Measurements from ENCODE around the gene CPSF6. TPM values are rescaled to one million over a fixed set of nuclear protein-coding genes. Genes with fewer than 3 reads are reported as not detected.
"Not testable (repeated sequence)": the region's sequence is repeated elsewhere in the genome, so short reads cannot be mapped to it uniquely, and the experiment has no call there.

The CPSF6 gene, protein sequence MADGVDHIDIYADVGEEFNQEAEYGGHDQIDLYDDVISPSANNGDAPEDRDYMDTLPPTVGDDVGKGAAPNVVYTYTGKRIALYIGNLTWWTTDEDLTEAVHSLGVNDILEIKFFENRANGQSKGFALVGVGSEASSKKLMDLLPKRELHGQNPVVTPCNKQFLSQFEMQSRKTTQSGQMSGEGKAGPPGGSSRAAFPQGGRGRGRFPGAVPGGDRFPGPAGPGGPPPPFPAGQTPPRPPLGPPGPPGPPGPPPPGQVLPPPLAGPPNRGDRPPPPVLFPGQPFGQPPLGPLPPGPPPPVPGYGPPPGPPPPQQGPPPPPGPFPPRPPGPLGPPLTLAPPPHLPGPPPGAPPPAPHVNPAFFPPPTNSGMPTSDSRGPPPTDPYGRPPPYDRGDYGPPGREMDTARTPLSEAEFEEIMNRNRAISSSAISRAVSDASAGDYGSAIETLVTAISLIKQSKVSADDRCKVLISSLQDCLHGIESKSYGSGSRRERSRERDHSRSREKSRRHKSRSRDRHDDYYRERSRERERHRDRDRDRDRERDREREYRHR
- total RNA-seq = 20.9 and 27.2 TPM in 2 replicates

DNA sequence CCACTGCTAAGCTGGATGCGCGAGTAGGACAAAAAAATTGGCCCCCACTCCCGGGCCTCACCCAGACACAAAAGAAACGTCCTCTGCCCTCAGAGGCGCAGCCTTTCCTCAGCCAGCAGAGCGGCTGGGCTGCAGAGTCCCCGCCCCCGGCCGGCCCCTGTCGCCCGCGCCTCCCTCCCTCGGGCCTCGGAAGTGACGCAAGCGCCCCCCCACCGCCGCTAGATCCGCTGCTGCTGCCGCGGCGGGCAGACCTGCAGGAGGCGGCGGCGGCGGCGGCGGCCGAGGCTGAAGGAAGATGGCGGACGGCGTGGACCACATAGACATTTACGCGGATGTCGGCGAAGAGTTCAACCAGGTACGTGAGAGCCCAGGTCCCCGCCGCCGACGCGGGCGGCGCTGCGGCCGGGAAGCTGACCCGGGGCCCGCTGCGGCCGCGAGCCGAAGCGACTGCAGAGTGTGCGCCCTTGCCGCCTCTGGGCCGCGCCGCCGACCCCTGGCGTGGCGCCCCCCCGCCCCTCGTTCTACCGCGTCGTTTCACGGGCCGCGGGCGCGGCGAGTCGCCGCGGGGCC is at the start of gene CPSF6:
CPSF6 (plus strand) TSS at position 218 of the 570 bp plus-strand sequence; CDS start at position 296, 78 bp downstream.
- peak; percentile 95 for DNase-seq (ENCODE audit: low read depth)
- TF ChIP-seq, protein P1, sequence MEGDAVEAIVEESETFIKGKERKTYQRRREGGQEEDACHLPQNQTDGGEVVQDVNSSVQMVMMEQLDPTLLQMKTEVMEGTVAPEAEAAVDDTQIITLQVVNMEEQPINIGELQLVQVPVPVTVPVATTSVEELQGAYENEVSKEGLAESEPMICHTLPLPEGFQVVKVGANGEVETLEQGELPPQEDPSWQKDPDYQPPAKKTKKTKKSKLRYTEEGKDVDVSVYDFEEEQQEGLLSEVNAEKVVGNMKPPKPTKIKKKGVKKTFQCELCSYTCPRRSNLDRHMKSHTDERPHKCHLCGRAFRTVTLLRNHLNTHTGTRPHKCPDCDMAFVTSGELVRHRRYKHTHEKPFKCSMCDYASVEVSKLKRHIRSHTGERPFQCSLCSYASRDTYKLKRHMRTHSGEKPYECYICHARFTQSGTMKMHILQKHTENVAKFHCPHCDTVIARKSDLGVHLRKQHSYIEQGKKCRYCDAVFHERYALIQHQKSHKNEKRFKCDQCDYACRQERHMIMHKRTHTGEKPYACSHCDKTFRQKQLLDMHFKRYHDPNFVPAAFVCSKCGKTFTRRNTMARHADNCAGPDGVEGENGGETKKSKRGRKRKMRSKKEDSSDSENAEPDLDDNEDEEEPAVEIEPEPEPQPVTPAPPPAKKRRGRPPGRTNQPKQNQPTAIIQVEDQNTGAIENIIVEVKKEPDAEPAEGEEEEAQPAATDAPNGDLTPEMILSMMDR (IDR thresholded peaks at IDR 0.05; ENCODE audit: insufficient read depth, low read depth, low read length) = no peak
- peak within 1 kb of the TSS; percentile 87 for H3K4me3 ChIP-seq (ENCODE audit: low read depth, low read length)

- DNase-seq (ENCODE audit: low read depth) = no peak
- TF ChIP-seq, protein P1 (IDR thresholded peaks at IDR 0.05; ENCODE audit: insufficient read depth, low read depth, low read length) = peak; percentile 19
- H3K4me3 ChIP-seq (ENCODE audit: low read depth, low read length) = no peak overlapping the region
Observed at GRCh38 chr12:69196302-69197288, 42.8 kb upstream of the CPSF6 start.

GRCh38 chr12:69199976-69200375 is 39.4 kb upstream of the CPSF6 start:
- H3K4me3 ChIP-seq (ENCODE audit: low read depth, low read length); DNase-seq (ENCODE audit: low read depth): not testable (repeated sequence)

- no peak for DNase-seq (ENCODE audit: low read depth)
- TF ChIP-seq, protein P1 (IDR thresholded peaks at IDR 0.05; ENCODE audit: insufficient read depth, low read depth, low read length) = no peak
- H3K4me3 ChIP-seq (ENCODE audit: low read depth, low read length) = no peak overlapping the region
Observed at GRCh38 chr12:69204191-69204590, 35.2 kb upstream of the CPSF6 start.

- no peak overlapping the region for H3K4me3 ChIP-seq (ENCODE audit: low read depth, low read length)
- DNase-seq (ENCODE audit: low read depth) = no peak
- TF ChIP-seq, protein P1 (IDR thresholded peaks at IDR 0.05; ENCODE audit: insufficient read depth, low read depth, low read length) = no peak
Observed at GRCh38 chr12:69210661-69211060, 28.7 kb upstream of the CPSF6 start.

DNA sequence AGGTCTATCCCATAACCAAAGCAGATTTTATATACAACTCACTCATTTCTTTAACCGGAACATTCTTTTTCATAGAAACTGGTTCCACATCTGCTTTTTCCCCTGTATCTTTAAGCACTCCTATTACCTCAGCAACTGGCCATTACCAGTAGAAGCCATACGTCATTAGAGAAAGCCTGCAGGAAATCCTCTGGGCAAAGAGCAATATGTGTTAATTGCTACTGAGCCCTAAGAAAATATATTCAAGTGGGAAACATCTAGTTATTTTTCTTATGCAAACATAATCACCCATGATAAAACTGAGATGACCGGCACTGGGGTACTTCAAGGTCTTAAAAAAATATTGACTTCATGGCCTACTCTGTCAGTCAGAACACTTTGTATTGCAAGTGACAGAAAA is 28.2 kb upstream of the CPSF6 start:
- no peak for DNase-seq (ENCODE audit: low read depth)
- no peak overlapping the region for H3K4me3 ChIP-seq (ENCODE audit: low read depth, low read length)
- TF ChIP-seq, protein P1 (IDR thresholded peaks at IDR 0.05; ENCODE audit: insufficient read depth, low read depth, low read length) = no peak
